Measurements from ENCODE around the gene VASP.

The VASP gene

DNA sequence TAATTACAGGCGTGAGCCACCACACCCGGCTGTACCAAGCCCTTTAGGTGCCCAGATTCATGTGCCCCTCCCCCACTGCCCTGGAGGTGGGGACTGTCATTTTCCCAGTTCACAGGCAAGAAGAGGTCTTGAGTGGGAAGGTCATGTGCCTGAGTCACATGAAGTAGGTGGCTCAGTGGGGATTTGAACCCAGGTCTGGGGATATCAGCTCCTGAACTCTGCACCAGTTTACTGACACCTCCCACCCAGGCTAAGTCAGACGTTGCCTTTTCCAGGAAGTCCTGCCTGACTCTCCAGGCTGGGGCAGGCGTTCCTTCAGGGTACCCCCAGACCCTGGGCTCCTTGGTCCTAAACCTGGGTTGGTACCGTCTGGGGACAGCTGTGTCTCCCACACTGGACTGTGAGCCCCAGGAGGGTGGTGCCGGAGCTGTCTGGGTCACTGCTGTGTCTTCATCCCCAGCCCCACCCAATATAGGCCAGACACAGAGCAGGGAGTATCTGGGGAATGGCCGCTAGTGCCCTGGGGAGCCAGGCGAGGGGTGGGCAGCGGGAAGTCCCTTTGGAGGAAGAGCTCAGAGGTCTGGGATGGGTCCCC lies 8.6 kb downstream of the VASP start:
- peaks cover 32% of the 10 kb centered on the region for H3K4me1 ChIP-seq (ENCODE audit: low read length)
- no peak overlapping the region for H3K4me2 ChIP-seq (ENCODE audit: low read length)
- no peak overlapping the region for H2AFZ ChIP-seq (ENCODE audit: low read depth, low read length)
- no peak overlapping the region for H3K4me3 ChIP-seq (ENCODE audit: low read length)
- TF ChIP-seq EZH2phosphoT487 (IDR thresholded peaks at IDR 0.05; ENCODE audit: low read depth) = no peak
- TF ChIP-seq, protein P1, sequence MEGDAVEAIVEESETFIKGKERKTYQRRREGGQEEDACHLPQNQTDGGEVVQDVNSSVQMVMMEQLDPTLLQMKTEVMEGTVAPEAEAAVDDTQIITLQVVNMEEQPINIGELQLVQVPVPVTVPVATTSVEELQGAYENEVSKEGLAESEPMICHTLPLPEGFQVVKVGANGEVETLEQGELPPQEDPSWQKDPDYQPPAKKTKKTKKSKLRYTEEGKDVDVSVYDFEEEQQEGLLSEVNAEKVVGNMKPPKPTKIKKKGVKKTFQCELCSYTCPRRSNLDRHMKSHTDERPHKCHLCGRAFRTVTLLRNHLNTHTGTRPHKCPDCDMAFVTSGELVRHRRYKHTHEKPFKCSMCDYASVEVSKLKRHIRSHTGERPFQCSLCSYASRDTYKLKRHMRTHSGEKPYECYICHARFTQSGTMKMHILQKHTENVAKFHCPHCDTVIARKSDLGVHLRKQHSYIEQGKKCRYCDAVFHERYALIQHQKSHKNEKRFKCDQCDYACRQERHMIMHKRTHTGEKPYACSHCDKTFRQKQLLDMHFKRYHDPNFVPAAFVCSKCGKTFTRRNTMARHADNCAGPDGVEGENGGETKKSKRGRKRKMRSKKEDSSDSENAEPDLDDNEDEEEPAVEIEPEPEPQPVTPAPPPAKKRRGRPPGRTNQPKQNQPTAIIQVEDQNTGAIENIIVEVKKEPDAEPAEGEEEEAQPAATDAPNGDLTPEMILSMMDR (IDR thresholded peaks at IDR 0.05; ENCODE audit: low read depth, low read length) = no peak
- peak overlapping the region; percentile 47; the same call in 1 of the 2 replicates for H3K9ac ChIP-seq (ENCODE audit: low read length)
- H4K20me1 ChIP-seq (ENCODE audit: insufficient read depth, low read length) = peaks cover 19% of the 10 kb centered on the region
- H3K27me3 ChIP-seq (ENCODE audit: low read depth, low read length) = no peaks in the 10 kb centered on the region
- H3K27ac ChIP-seq (ENCODE audit: low read length) = peak overlapping the region; percentile 80
- peaks cover 35% of the 10 kb centered on the region for H3K36me3 ChIP-seq (replicated peaks; ENCODE audit: low read depth, low read length)
- no peaks in the 10 kb centered on the region for H3K9me3 ChIP-seq (ENCODE audit: insufficient read depth, low read length)
- peaks cover 56% of the 10 kb centered on the region for H3K79me2 ChIP-seq (ENCODE audit: low read length)

DNA sequence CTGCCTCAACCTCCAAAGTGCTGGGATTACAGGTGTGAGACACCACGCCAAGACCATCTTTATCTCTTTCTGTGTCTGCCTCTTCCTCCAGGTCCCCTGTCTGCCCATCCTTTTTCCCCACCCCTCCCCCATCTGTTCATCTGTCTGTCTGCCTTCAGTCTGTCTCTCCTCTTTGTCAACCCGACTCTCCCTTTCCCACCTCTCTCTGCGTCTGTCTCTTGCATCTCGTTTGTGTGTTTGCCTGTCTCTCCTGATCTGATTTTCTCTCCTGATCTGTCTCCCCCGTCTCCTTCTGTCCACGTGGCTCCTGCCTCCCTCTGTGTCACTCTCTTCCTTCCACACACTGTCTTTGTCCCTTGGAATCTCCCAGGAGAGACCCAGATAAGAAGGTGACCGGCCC lies 10.0 kb downstream of the VASP start:
- Histone ChIP-seq H2AFZ (ENCODE audit: low read depth, low read length) (no peak overlapping the region), H3K9ac (ENCODE audit: low read length) (no peak overlapping the region), H3K27ac (ENCODE audit: low read length) (no peak overlapping the region), H3K4me3 (ENCODE audit: low read length) (no peak overlapping the region), H3K4me1 (ENCODE audit: low read length) (peaks cover 32% of the 10 kb centered on the region), H3K4me2 (ENCODE audit: low read length) (no peak overlapping the region), H3K9me3 (ENCODE audit: insufficient read depth, low read length) (no peaks in the 10 kb centered on the region), H4K20me1 (ENCODE audit: insufficient read depth, low read length) (peaks cover 8% of the 10 kb centered on the region), H3K79me2 (ENCODE audit: low read length) (peaks cover 42% of the 10 kb centered on the region), H3K27me3 (ENCODE audit: low read depth, low read length) (no peaks in the 10 kb centered on the region), H3K36me3 (replicated peaks; ENCODE audit: low read depth, low read length) (peaks cover 36% of the 10 kb centered on the region)
- no peak for TF ChIP-seq EZH2phosphoT487 (IDR thresholded peaks at IDR 0.05; ENCODE audit: low read depth)
- TF ChIP-seq, protein P1 (IDR thresholded peaks at IDR 0.05; ENCODE audit: low read depth, low read length) = no peak

DNA sequence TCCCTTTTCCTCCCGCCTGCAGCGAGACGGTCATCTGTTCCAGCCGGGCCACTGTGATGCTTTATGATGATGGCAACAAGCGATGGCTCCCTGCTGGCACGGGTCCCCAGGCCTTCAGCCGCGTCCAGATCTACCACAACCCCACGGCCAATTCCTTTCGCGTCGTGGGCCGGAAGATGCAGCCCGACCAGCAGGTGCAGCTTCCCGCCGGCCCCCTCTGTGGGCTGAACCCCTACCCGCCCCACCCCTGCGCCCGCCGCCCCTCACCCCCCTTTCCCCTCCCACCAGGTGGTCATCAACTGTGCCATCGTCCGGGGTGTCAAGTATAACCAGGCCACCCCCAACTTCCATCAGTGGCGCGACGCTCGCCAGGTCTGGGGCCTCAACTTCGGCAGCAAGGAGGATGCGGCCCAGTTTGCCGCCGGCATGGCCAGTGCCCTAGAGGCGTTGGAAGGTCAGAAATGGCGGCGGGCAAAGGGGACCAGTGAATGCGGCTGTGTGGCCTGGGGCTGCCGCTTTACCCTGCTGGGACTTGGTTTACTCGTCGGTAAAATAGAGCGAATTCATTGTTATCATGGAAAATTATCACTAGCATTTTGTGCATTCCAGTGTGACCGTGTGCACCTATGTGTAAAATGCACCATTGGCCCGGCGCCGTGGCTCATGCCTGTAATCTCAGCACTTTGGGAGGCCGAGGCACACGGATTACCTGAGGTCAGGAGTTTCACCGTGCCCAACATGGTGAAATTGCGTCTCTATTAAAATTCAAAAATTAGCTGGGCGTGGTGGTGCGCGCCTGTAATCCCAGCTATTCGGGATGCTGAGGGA lies 10.6 kb downstream of the VASP start:
- H3K27ac ChIP-seq (ENCODE audit: low read length) = no peak overlapping the region
- TF ChIP-seq, protein P1 (IDR thresholded peaks at IDR 0.05; ENCODE audit: low read depth, low read length) = no peak
- TF ChIP-seq EZH2phosphoT487 (IDR thresholded peaks at IDR 0.05; ENCODE audit: low read depth) = no peak

DNA sequence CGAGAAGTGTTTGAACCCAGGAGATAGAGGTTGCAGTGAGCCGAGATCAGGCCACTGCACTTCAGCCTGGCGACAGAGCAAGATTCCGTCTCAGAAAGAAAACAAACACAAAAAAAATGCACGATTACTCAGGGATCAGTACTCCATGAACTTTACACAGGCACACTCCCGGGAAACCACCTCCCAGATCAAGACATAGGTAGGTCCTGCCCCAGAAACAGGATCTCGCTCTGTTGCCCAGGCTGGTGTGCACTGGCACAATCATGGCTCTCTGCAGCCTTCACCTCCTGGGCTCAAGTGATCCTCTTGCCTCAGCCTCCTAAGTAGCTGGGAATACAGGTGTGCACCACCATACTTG lies 11.2 kb downstream of the VASP start:
- H3K27ac ChIP-seq (ENCODE audit: low read length) = no peak overlapping the region
- H2AFZ ChIP-seq (ENCODE audit: low read depth, low read length) = no peak overlapping the region
- H4K20me1 ChIP-seq (ENCODE audit: insufficient read depth, low read length) = peaks cover 8% of the 10 kb centered on the region
- no peak overlapping the region for H3K4me3 ChIP-seq (ENCODE audit: low read length)
- no peaks in the 10 kb centered on the region for H3K9me3 ChIP-seq (ENCODE audit: insufficient read depth, low read length)
- H3K4me1 ChIP-seq (ENCODE audit: low read length) = peaks cover 29% of the 10 kb centered on the region
- peaks cover 36% of the 10 kb centered on the region for H3K36me3 ChIP-seq (replicated peaks; ENCODE audit: low read depth, low read length)
- TF ChIP-seq EZH2phosphoT487 (IDR thresholded peaks at IDR 0.05; ENCODE audit: low read depth) = no peak
- TF ChIP-seq, protein P1 (IDR thresholded peaks at IDR 0.05; ENCODE audit: low read depth, low read length) = no peak
- H3K4me2 ChIP-seq (ENCODE audit: low read length) = no peak overlapping the region
- H3K27me3 ChIP-seq (ENCODE audit: low read depth, low read length) = no peaks in the 10 kb centered on the region
- H3K79me2 ChIP-seq (ENCODE audit: low read length) = peaks cover 30% of the 10 kb centered on the region
- no peak overlapping the region for H3K9ac ChIP-seq (ENCODE audit: low read length)

More for the DNA sequence above, 10.6 kb downstream of the VASP start:
- no peaks in the 10 kb centered on the region for H3K9me3 ChIP-seq (ENCODE audit: insufficient read depth, low read length)
- H3K4me2 ChIP-seq (ENCODE audit: low read length) = no peak overlapping the region
- H3K36me3 ChIP-seq (replicated peaks; ENCODE audit: low read depth, low read length) = peaks cover 37% of the 10 kb centered on the region
- H3K79me2 ChIP-seq (ENCODE audit: low read length) = peaks cover 36% of the 10 kb centered on the region
- peaks cover 8% of the 10 kb centered on the region for H4K20me1 ChIP-seq (ENCODE audit: insufficient read depth, low read length)
- H3K4me3 ChIP-seq (ENCODE audit: low read length) = no peak overlapping the region
- H2AFZ ChIP-seq (ENCODE audit: low read depth, low read length) = no peak overlapping the region
- H3K4me1 ChIP-seq (ENCODE audit: low read length) = peaks cover 31% of the 10 kb centered on the region
- H3K9ac ChIP-seq (ENCODE audit: low read length) = no peak overlapping the region
- H3K27me3 ChIP-seq (ENCODE audit: low read depth, low read length) = no peaks in the 10 kb centered on the region

Measured in OCI-LY3 (cell line).